H9 (cell line): ENCODE results near the gene UGT2A1. TPM values are rescaled to one million over a fixed set of nuclear protein-coding genes. Genes with fewer than 3 reads are reported as not detected.

Source experiments
- DNase-seq: peaks from one replicate; pipeline ENCODE4 v3.0.0-alpha.2; 2017
- H2AFZ ChIP-seq: one replicate; pipeline ENCODE4 v1.6.1; 2013; ENCODE audit warnings: mild to moderate bottlenecking, low read length, control low read depth, moderate library complexity
- H2AK5ac ChIP-seq: 2 replicates; pipeline ENCODE4 v1.6.1; 2013; ENCODE audit warnings: low read length, control low read depth, mixed read lengths; ENCODE audit not compliant: insufficient read length
- H2BK120ac ChIP-seq: one replicate; pipeline ENCODE4 v1.6.1; 2013; ENCODE audit warnings: low read depth, mild to moderate bottlenecking, low read length, control low read depth, inconsistent platforms; ENCODE audit not compliant: poor library complexity, severe bottlenecking
- H2BK12ac ChIP-seq: 2 replicates; pipeline ENCODE4 v1.6.1; 2013; ENCODE audit warnings: low read length, control low read depth, mixed read lengths, low read depth; ENCODE audit not compliant: insufficient read length
- H2BK15ac ChIP-seq: 2 replicates; pipeline ENCODE4 v1.6.1; 2013; ENCODE audit warnings: low read depth, low read length, control low read depth
- H2BK20ac ChIP-seq: one replicate; pipeline ENCODE4 v1.6.1; 2013; ENCODE audit warnings: low read depth, mild to moderate bottlenecking, low read length, control low read depth, inconsistent platforms; ENCODE audit not compliant: poor library complexity, severe bottlenecking
- H2BK5ac ChIP-seq: 2 replicates; pipeline ENCODE4 v1.6.1; 2013; ENCODE audit warnings: low read length, control low read depth, mixed read lengths; ENCODE audit not compliant: insufficient read length
- H3K14ac ChIP-seq: 2 replicates; pipeline ENCODE4 v1.6.1; 2013; ENCODE audit warnings: low read length, control low read depth; ENCODE audit not compliant: insufficient read depth
- H3K18ac ChIP-seq: 2 replicates; pipeline ENCODE4 v1.6.1; 2013; ENCODE audit warnings: low read depth, mild to moderate bottlenecking, mixed read lengths, low read length, control low read depth; ENCODE audit not compliant: insufficient read length
- H3K23ac ChIP-seq: 2 replicates; pipeline ENCODE4 v1.6.1; 2013; ENCODE audit warnings: low read length, control low read depth, mixed read lengths, low read depth; ENCODE audit not compliant: insufficient read length
- H3K23me2 ChIP-seq: 2 replicates; pipeline ENCODE4 v1.6.1; 2013; ENCODE audit warnings: low read depth, mild to moderate bottlenecking, mixed read lengths, low read length, control low read depth; ENCODE audit not compliant: insufficient read length, poor library complexity, severe bottlenecking
- H3K27ac ChIP-seq: 2 replicates; pipeline ENCODE4 v1.5.1; 2013; ENCODE audit warnings: low read length, control low read depth, mixed read lengths, low read depth; ENCODE audit not compliant: insufficient read length
- H3K27me3 ChIP-seq: 2 replicates; pipeline ENCODE4 v1.6.1; 2013; ENCODE audit warnings: low read length, control low read depth, inconsistent platforms; ENCODE audit not compliant: insufficient read depth
- H3K4ac ChIP-seq: 2 replicates; pipeline ENCODE4 v1.6.1; 2013; ENCODE audit warnings: low read depth, mild to moderate bottlenecking, control low read depth, inconsistent platforms, low read length, moderate library complexity
- H3K4me1 ChIP-seq: 2 replicates; pipeline ENCODE4 v1.6.1; 2013; ENCODE audit warnings: low read length, control low read depth, inconsistent platforms; ENCODE audit not compliant: insufficient read depth
- H3K4me2 ChIP-seq: 2 replicates; pipeline ENCODE4 v1.6.1; 2013; ENCODE audit warnings: low read length, control low read depth, mixed read lengths; ENCODE audit not compliant: insufficient read length, insufficient read depth
- H3K56ac ChIP-seq: 2 replicates; pipeline ENCODE4 v1.6.1; 2013; ENCODE audit warnings: low read depth, mild to moderate bottlenecking, mixed read lengths, low read length, control low read depth; ENCODE audit not compliant: insufficient read length
- H3K79me1 ChIP-seq: 2 replicates; pipeline ENCODE4 v1.6.1; 2013; ENCODE audit warnings: low read depth, mild to moderate bottlenecking, moderate library complexity, low read length, control low read depth, inconsistent platforms; ENCODE audit not compliant: insufficient read depth, poor library complexity, severe bottlenecking
- H3K79me2 ChIP-seq: 2 replicates; pipeline ENCODE4 v1.6.1; 2013; ENCODE audit warnings: low read length, control low read depth, inconsistent platforms; ENCODE audit not compliant: insufficient read depth
- H3K9ac ChIP-seq: 2 replicates; pipeline ENCODE4 v1.6.1; 2013; ENCODE audit warnings: low read length, control low read depth, mixed read lengths; ENCODE audit not compliant: insufficient read length; ENCODE audit errors: extremely low read depth
- H3K9me3 ChIP-seq: one replicate; pipeline ENCODE4 v1.6.1; 2013; ENCODE audit warnings: low read depth, low read length, inconsistent platforms; ENCODE audit not compliant: control insufficient read depth
- H3T11ph ChIP-seq: one replicate; pipeline ENCODE4 v1.6.1; 2013; ENCODE audit warnings: mild to moderate bottlenecking, low read length, control low read depth, inconsistent platforms
- H4K20me1 ChIP-seq: one replicate; pipeline ENCODE4 v1.6.1; 2013; ENCODE audit not compliant: control insufficient read depth, insufficient read length, insufficient read depth
- H4K5ac ChIP-seq: 2 replicates; pipeline ENCODE4 v1.6.1; 2013; ENCODE audit warnings: low read depth, mild to moderate bottlenecking, mixed read lengths, low read length, control low read depth; ENCODE audit not compliant: insufficient read length
- H4K8ac ChIP-seq: replicated peaks from 2 replicates; pipeline ENCODE4 v1.6.1; 2013; ENCODE audit warnings: low read length, control low read depth, mixed read lengths, low read depth; ENCODE audit not compliant: insufficient read length
- H4K91ac ChIP-seq: 2 replicates; pipeline ENCODE4 v1.6.1; 2013; ENCODE audit warnings: low read depth, mild to moderate bottlenecking, moderate library complexity, mixed read lengths, low read length, control low read depth; ENCODE audit not compliant: insufficient read length
- H3K27ac Mint-ChIP-seq, 3 experiments: 2 replicates in 2 of 3; 3 replicates in 1 of 3; pipeline ENCODE4 v1.8.0; 2020 to 2021; ENCODE audit warnings: mixed read lengths in 3 of 3, mild to moderate bottlenecking in 1 of 3, moderate library complexity in 1 of 3
- H3K27me3 Mint-ChIP-seq: 2 replicates; pipeline ENCODE4 v1.8.0; 2021; ENCODE audit warnings: low read depth, mild to moderate bottlenecking, moderate library complexity, mixed read lengths
- H3K36me3 Mint-ChIP-seq, 3 experiments: 2 replicates in 2 of 3; 3 replicates in 1 of 3; pipeline ENCODE4 v1.8.0; 2020 to 2021; ENCODE audit warnings: low read depth in 3 of 3, mixed read lengths in 3 of 3; ENCODE audit not compliant: insufficient read depth in 1 of 3
- H3K4me1 Mint-ChIP-seq, 2 experiments: 2 replicates each; pipeline ENCODE4 v1.8.0; 2020; ENCODE audit warnings: mixed read lengths in 2 of 2
- H3K4me3 Mint-ChIP-seq, 2 experiments: 2 replicates in 1 of 2; 3 replicates in 1 of 2; pipeline ENCODE4 v1.8.0; 2020 to 2021; ENCODE audit warnings: mild to moderate bottlenecking in 2 of 2, mixed read lengths in 2 of 2, moderate library complexity in 1 of 2
- H3K9me3 Mint-ChIP-seq, 2 experiments: 2 replicates in 1 of 2; 3 replicates in 1 of 2; pipeline ENCODE4 v1.8.0; 2020; ENCODE audit warnings: mild to moderate bottlenecking in 2 of 2, mixed read lengths in 2 of 2, moderate library complexity in 1 of 2
- WGBS: extraction: QIAGEN DNeasy Blood & Tissue Kit; methylation state at CpG from one replicate; pipeline ENCODE4 v1.1.7; 2013; ENCODE audit warnings: missing lambda C conversion rate, low lambda C conversion rate, mixed read lengths; ENCODE audit not compliant: insufficient read length; ENCODE audit errors: extremely low coverage; 5-methylcytosine and 5-hydroxymethylcytosine counted together
- total RNA-seq: library from RNA; stranded (reverse); gene quantifications from 2 replicates; pipeline ENCODE4 v1.2.1, GENCODE V29; 2021
- TF ChIP-seq, protein P1 (sequence below): fragments of 200-600 bp; sonication (generic); conservative IDR thresholded peaks from 3 replicates; pipeline ENCODE4 v1.8.0; 2021; ENCODE audit warnings: antibody characterized with exemption, mild to moderate bottlenecking

The UGT2A1 gene
- total RNA-seq, 1 experiment from 2014 or later = not detected

DNA sequence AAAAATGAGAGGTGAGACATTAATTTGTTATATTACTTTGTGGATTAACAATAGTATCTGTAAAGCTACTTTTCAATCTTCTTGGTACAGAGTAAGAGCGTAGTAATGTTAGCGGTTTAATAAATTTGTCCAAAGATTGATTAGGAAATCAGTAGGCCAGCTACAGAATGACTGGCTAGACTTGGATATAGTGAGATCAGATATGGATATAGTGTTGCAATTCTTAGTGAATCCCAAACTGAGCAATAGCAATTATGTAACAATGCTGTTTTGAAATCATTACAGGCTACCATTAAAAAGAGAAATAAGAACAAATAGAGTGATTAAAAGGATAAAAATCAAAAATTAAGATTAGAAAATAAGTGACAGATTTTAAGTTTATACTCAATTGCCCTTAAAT, 12.8 kb downstream of the UGT2A1 start:
- Histone ChIP-seq H3K18ac (no peak overlapping the region), H2BK5ac (no peak overlapping the region), H3K27ac (no peak overlapping the region), H3K23ac (no peak overlapping the region), H4K8ac (no peak overlapping the region), H2AK5ac (no peak overlapping the region), H3K79me1 (no peaks in the 10 kb centered on the region), H3K4me1 (no peaks in the 10 kb centered on the region), H3K23me2 (no peaks in the 10 kb centered on the region), H3K9ac (no peak overlapping the region), H4K91ac (no peak overlapping the region), H3K4me2 (no peak overlapping the region), H3K4ac (no peak overlapping the region), H2BK20ac (no peak overlapping the region), H3K79me2 (no peaks in the 10 kb centered on the region), H3T11ph (no peak overlapping the region), H2AFZ (no peak overlapping the region), H3K9me3 (no peaks in the 10 kb centered on the region), H2BK15ac (no peak overlapping the region), H2BK120ac (no peak overlapping the region), H3K14ac (no peak overlapping the region), H3K27me3 (no peaks in the 10 kb centered on the region), H4K5ac (no peak overlapping the region), H4K20me1 (no peaks in the 10 kb centered on the region), H3K56ac (no peak overlapping the region), H2BK12ac (no peak overlapping the region)
- no peak overlapping the region for H3K27ac Mint-ChIP-seq
- peaks cover 4 to 5% of the 10 kb centered on the region in 2 experiments; a peak in 3 of 4 replicates for H3K4me1 Mint-ChIP-seq
- no peaks in the 10 kb centered on the region for H3K27me3 Mint-ChIP-seq
- no peaks in the 10 kb centered on the region for H3K36me3 Mint-ChIP-seq
- WGBS = no CpG with 5 or more reads among the region's 2 CpGs
- TF ChIP-seq, protein P1, sequence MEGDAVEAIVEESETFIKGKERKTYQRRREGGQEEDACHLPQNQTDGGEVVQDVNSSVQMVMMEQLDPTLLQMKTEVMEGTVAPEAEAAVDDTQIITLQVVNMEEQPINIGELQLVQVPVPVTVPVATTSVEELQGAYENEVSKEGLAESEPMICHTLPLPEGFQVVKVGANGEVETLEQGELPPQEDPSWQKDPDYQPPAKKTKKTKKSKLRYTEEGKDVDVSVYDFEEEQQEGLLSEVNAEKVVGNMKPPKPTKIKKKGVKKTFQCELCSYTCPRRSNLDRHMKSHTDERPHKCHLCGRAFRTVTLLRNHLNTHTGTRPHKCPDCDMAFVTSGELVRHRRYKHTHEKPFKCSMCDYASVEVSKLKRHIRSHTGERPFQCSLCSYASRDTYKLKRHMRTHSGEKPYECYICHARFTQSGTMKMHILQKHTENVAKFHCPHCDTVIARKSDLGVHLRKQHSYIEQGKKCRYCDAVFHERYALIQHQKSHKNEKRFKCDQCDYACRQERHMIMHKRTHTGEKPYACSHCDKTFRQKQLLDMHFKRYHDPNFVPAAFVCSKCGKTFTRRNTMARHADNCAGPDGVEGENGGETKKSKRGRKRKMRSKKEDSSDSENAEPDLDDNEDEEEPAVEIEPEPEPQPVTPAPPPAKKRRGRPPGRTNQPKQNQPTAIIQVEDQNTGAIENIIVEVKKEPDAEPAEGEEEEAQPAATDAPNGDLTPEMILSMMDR = no peak
- no peaks in the 10 kb centered on the region for H3K9me3 Mint-ChIP-seq
- no peak overlapping the region for H3K4me3 Mint-ChIP-seq
- DNase-seq = no peak
